Measurements from ENCODE around the gene ALG11.
"Not testable (repeated sequence)": the region's sequence is repeated elsewhere in the genome, so short reads cannot be mapped to it uniquely, and the experiment has no call there.

The ALG11 gene

DNA sequence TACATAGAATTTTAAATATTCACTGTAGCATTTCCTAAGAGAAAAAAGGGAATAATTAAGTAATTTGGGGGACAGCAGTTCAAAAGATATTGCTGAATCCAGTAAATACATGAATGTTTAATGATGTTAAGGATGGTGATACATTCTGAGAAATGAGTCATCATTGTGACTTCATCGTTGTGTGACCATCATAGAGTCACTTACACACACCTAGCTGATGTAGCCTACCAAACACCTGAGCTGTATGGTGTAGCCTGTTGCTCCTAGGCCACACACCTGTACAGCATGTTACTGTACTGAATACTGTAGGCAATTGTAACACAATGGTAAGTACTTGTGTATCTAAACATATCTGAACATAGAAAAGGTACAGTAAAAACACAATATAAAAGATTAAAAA lies 35.8 kb upstream of the ALG11 start:
- H3K27ac ChIP-seq: no peak overlapping the region
- TF ChIP-seq, protein P1, sequence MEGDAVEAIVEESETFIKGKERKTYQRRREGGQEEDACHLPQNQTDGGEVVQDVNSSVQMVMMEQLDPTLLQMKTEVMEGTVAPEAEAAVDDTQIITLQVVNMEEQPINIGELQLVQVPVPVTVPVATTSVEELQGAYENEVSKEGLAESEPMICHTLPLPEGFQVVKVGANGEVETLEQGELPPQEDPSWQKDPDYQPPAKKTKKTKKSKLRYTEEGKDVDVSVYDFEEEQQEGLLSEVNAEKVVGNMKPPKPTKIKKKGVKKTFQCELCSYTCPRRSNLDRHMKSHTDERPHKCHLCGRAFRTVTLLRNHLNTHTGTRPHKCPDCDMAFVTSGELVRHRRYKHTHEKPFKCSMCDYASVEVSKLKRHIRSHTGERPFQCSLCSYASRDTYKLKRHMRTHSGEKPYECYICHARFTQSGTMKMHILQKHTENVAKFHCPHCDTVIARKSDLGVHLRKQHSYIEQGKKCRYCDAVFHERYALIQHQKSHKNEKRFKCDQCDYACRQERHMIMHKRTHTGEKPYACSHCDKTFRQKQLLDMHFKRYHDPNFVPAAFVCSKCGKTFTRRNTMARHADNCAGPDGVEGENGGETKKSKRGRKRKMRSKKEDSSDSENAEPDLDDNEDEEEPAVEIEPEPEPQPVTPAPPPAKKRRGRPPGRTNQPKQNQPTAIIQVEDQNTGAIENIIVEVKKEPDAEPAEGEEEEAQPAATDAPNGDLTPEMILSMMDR (IDR thresholded peaks at IDR 0.05): no peak
- TF ChIP-seq ZFX (IDR thresholded peaks at IDR 0.05; ENCODE audit: borderline replicate concordance): no peak

GRCh38 chr13:51976890-51977289 lies 35.3 kb upstream of the ALG11 start:
- no peak overlapping the region for H3K27ac ChIP-seq
- TF ChIP-seq, protein P1 (IDR thresholded peaks at IDR 0.05): no peak
- no peak for TF ChIP-seq ZFX (IDR thresholded peaks at IDR 0.05; ENCODE audit: borderline replicate concordance)

DNA sequence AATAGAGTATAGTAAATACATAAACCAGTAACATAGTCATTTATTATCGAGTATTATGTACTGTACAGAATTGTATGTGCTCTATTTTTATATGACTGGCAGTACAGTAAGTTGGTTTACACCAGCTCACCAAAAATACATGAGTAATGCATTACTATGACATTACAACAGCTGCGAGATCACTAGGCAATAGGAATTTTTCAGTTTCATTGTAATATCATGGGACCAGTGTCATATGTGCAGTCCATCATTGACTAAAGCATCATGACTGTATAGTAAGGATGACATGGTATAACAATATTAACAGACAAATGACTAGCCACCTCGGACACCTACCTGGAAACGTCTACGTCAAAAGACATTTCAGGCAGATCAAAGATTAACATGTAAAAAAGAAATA lies 34.6 kb upstream of the ALG11 start:
- TF ChIP-seq, protein P1 (IDR thresholded peaks at IDR 0.05): no peak
- TF ChIP-seq ZFX (IDR thresholded peaks at IDR 0.05; ENCODE audit: borderline replicate concordance): no peak
- H3K27ac ChIP-seq: no peak overlapping the region

GRCh38 chr13:51978796-51979556 lies 33.2 kb upstream of the ALG11 start:
- no peak for TF ChIP-seq ZFX (IDR thresholded peaks at IDR 0.05; ENCODE audit: borderline replicate concordance)
- no peak overlapping the region for H3K27ac ChIP-seq

DNA sequence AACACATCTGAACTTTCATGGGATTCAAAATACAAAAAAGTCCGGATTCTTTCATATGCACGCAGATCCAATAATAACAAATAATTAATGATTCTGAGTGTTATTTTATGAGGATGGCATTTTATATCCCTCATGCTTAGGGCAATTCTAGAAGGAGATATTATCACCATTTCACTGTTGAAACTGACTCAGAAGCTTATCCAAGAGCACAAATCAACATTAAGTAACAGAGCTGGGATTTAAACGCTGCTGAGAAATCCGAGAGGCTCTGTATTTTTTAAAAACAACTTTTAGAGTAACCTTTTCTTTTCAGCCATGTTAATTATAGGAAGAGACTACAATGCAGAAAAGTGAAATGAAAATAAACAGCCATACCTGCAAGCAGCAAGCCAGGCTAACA lies 31.3 kb upstream of the ALG11 start:
- TF ChIP-seq, protein P1 (IDR thresholded peaks at IDR 0.05): no peak
- no peak for TF ChIP-seq ZFX (IDR thresholded peaks at IDR 0.05; ENCODE audit: borderline replicate concordance)
- H3K27ac ChIP-seq: no peak overlapping the region

DNA sequence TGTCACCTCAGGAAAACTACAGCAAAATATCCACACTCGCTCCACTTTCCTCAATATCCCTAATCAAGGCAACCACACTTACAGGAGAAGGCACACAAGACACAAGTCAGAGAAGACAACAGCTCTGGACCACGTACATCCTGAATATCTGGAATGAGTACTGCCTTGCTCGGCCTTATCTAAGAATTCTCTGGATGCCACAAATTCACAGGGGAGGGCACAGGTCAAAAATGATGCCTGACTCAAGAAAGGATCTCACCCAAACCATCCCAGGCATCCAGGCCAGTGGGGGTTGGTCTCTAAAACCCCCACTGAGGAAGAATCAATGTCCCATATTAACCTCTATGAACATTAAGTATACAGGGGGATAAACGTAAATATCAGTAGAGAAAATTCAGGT lies 30.8 kb upstream of the ALG11 start:
- TF ChIP-seq, protein P1 (IDR thresholded peaks at IDR 0.05): no peak
- TF ChIP-seq ZFX (IDR thresholded peaks at IDR 0.05; ENCODE audit: borderline replicate concordance): no peak

DNA sequence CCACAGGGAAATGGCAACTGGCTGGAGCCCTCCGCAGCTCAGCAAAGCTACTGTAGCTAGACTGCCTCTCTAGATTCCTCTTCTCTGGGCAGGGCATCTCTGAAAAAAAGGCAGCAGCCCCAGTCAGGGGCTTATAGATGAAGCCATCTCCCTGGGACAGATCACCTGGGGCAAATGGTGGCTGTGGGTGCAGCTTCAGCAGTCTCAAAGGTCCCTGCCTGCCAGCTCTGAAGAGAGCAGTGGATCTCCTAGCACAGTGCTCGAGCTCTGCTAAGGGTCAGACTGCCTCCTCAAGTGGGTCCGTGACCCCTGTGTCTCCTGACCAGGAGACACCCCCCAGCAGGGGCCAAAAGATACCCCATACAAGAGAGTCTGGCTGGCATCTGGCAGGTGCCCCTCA lies 28.9 kb upstream of the ALG11 start:
- H3K27ac ChIP-seq: not testable (repeated sequence)

More for the DNA sequence above, 30.8 kb upstream of the ALG11 start:
- H3K27ac ChIP-seq: no peak overlapping the region

DNA sequence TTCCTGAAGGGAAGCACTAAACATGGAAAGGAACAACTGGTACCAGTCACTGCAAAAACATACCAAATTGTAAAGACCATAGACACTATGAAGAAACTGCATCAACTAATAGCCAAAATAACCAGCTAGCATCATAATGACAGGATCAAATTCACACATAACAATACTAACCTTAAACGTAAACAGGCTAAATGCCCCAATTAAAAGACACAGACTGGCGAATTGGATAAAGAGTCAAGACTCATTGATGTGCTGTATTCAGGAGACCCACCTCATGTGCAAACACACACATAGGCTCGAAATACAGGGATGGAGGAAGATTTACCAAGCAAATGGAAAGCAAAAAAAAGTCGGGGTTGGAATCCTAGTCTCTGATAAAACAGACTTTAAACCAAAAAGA lies 27.3 kb upstream of the ALG11 start:
- not testable (repeated sequence) for H3K27ac ChIP-seq

GRCh38 chr13:51988988-51989618 lies 23.1 kb upstream of the ALG11 start:
- TF ChIP-seq, protein P1 (IDR thresholded peaks at IDR 0.05): no peak
- no peak overlapping the region for H3K27ac ChIP-seq
